ENCODE measurements around the gene GPATCH4.

GPATCH4 gene

DNA sequence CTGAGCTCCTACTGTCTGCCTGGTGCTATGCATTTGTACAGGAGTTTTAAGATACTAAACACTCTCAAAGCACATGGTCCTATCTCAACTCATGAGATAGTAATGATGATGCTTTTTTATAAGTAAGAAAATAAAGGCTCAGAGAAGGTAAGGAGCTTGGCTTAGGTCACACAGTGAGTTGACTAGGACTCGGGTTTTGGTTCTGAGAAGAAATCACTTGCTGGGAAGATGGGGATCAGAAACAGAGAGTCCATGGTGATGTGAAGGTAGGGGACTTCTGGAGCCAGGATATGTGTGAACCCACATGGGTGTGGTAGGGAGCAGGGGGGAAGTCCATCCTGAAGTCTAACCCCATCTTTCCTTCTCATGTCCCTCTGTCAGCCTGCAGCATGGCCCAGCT is 44.4 kb upstream of the GPATCH4 start:
- H3K4me3 ChIP-seq (replicated peaks; ENCODE audit: low read depth, low read length), result no peak overlapping the region
- H3K27me3 ChIP-seq (replicated peaks; ENCODE audit: control insufficient read depth, insufficient read depth, low read length), result no peaks in the 10 kb centered on the region; the same call in 1 of the 2 replicates
- DNase-seq (ENCODE audit: extremely low read depth, insufficient read length), result no peak
- TF ChIP-seq, protein P1, sequence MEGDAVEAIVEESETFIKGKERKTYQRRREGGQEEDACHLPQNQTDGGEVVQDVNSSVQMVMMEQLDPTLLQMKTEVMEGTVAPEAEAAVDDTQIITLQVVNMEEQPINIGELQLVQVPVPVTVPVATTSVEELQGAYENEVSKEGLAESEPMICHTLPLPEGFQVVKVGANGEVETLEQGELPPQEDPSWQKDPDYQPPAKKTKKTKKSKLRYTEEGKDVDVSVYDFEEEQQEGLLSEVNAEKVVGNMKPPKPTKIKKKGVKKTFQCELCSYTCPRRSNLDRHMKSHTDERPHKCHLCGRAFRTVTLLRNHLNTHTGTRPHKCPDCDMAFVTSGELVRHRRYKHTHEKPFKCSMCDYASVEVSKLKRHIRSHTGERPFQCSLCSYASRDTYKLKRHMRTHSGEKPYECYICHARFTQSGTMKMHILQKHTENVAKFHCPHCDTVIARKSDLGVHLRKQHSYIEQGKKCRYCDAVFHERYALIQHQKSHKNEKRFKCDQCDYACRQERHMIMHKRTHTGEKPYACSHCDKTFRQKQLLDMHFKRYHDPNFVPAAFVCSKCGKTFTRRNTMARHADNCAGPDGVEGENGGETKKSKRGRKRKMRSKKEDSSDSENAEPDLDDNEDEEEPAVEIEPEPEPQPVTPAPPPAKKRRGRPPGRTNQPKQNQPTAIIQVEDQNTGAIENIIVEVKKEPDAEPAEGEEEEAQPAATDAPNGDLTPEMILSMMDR (IDR thresholded peaks at IDR 0.05; ENCODE audit: insufficient read depth, low read length, poor library complexity, severe bottlenecking), result no peak
- H3K36me3 ChIP-seq (ENCODE audit: control insufficient read depth, insufficient read depth, low read length), result no peaks in the 10 kb centered on the region; the same call in none of the 2 replicates

DNA sequence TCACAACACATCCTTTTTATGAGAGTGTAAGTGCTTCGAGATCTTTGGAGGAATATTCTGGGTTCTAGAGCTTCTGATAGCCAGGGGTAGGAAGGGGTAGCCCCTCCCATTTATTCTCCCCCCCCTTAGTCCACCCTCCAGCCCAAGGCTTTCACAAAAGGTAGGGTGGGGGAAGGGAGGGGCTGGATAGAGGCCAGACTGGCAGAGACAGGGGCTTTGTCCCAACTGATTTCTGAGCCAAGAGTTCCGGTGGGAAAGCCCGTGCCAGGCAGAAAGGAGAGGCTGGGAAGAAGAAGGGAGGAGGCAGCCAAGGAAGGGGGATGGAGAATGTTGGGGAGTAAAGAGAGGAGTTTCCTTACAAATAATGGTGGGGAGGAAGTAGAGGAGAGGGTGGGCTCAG is 43.8 kb upstream of the GPATCH4 start:
- Histone ChIP-seq H3K36me3 (ENCODE audit: control insufficient read depth, insufficient read depth, low read length) (no peaks in the 10 kb centered on the region; the same call in none of the 2 replicates), H3K4me3 (replicated peaks; ENCODE audit: low read depth, low read length) (no peak overlapping the region), H3K27me3 (replicated peaks; ENCODE audit: control insufficient read depth, insufficient read depth, low read length) (no peaks in the 10 kb centered on the region; the same call in 1 of the 2 replicates)
- DNase-seq (ENCODE audit: extremely low read depth, insufficient read length), result no peak
- TF ChIP-seq, protein P1 (IDR thresholded peaks at IDR 0.05; ENCODE audit: insufficient read depth, low read length, poor library complexity, severe bottlenecking), result no peak

DNA sequence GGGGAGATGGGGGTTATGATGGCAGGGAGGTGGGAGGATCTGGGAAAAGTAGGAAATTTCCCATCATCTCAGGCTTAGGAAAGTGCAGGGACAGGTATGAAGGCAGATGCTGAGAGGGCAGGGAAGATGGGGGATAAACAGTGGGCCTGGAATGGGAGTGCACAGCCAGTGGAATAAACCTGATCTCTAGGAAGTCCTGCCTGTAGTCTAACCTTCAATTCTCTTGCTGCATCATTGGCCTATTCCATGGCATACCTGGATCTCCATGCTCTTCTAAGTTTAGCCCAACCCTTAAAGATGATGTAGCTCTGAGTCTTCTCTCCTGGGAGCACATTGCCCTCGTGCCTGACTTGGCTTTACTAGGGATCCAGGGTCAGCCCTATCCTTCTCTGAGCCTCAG is 43.4 kb upstream of the GPATCH4 start:
- DNase-seq (ENCODE audit: extremely low read depth, insufficient read length), result no peak
- Histone ChIP-seq H3K36me3 (ENCODE audit: control insufficient read depth, insufficient read depth, low read length) (no peaks in the 10 kb centered on the region; the same call in none of the 2 replicates), H3K27me3 (replicated peaks; ENCODE audit: control insufficient read depth, insufficient read depth, low read length) (no peaks in the 10 kb centered on the region; the same call in 1 of the 2 replicates), H3K4me3 (replicated peaks; ENCODE audit: low read depth, low read length) (no peak overlapping the region)
- TF ChIP-seq, protein P1 (IDR thresholded peaks at IDR 0.05; ENCODE audit: insufficient read depth, low read length, poor library complexity, severe bottlenecking), result no peak

DNA sequence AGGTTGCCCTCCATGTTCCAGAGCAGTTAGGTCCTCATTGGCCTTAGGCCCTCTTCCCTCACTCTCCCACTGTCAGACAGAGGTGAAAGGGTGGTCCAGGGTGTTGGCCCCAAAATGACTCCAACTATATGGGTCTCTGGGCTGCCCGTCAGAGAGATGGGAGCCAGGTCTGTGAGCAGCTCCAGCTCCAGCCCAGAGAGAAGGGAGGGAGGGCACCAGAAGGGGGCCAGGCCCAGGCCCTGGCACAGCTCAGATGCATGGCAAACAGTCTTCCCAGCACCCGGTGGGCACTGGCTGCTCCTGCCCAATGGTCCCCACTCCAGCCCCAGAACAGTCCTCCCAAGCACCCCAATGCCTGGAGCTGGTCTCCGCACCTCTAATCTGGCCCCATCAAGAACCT is 42.9 kb upstream of the GPATCH4 start:
- no peak for DNase-seq (ENCODE audit: extremely low read depth, insufficient read length)
- TF ChIP-seq, protein P1 (IDR thresholded peaks at IDR 0.05; ENCODE audit: insufficient read depth, low read length, poor library complexity, severe bottlenecking), result no peak

DNA sequence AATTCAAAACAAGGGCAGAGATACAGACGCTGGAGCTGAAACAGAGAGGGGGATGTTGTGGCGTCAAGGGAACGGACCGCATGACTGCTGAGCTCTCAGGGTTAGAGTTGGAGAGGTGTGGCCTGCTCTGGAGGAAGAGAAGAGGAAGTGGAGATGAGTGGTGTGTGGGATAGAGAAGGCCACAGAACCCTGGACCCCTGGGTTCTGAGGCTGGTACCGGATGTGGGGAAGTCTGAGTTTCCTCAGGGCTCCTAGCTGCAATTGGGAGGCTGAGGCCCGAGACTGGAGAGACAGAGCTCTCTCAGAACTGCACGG is 42.5 kb upstream of the GPATCH4 start:
- TF ChIP-seq, protein P1 (IDR thresholded peaks at IDR 0.05; ENCODE audit: insufficient read depth, low read length, poor library complexity, severe bottlenecking), result no peak
- H3K36me3 ChIP-seq (ENCODE audit: control insufficient read depth, insufficient read depth, low read length), result no peaks in the 10 kb centered on the region; the same call in none of the 2 replicates
- peaks cover 1% of the 10 kb centered on the region; the same call in 1 of the 2 replicates for H3K27me3 ChIP-seq (replicated peaks; ENCODE audit: control insufficient read depth, insufficient read depth, low read length)
- no peak overlapping the region for H3K4me3 ChIP-seq (replicated peaks; ENCODE audit: low read depth, low read length)
- DNase-seq (ENCODE audit: extremely low read depth, insufficient read length), result no peak

More for the DNA sequence above, 42.9 kb upstream of the GPATCH4 start:
- Histone ChIP-seq H3K27me3 (replicated peaks; ENCODE audit: control insufficient read depth, insufficient read depth, low read length) (no peaks in the 10 kb centered on the region; the same call in 1 of the 2 replicates), H3K36me3 (ENCODE audit: control insufficient read depth, insufficient read depth, low read length) (no peaks in the 10 kb centered on the region; the same call in none of the 2 replicates), H3K4me3 (replicated peaks; ENCODE audit: low read depth, low read length) (no peak overlapping the region)
